SK-N-SH (cell line): Measurements from ENCODE around the gene RECK.

Experiments used
- CTCF ChIP-seq: fragments of 200-600 bp; sonication (generic); IDR thresholded peaks from 2 replicates; pipeline ENCODE4 v1.6.1; 2017; ENCODE audit warnings: antibody characterized with exemption, mild to moderate bottlenecking, moderate library complexity
- EZH2phosphoT487 ChIP-seq: fragments of 200-600 bp; sonication (generic); IDR thresholded peaks from 2 replicates; pipeline ENCODE4 v1.6.1; 2017; ENCODE audit warnings: low read depth, mixed run types, mild to moderate bottlenecking, antibody characterized with exemption, moderate library complexity, borderline replicate concordance
- FOXJ3 ChIP-seq: sonication (generic); formaldehyde crosslinking; IDR thresholded peaks from 2 replicates; pipeline ENCODE4 v1.5.1; 2020; ENCODE audit warnings: mild to moderate bottlenecking, missing genetic modification reagents
- POLR2AphosphoS5 ChIP-seq: IDR thresholded peaks from 2 replicates; pipeline ENCODE4 v1.6.1; 2012; ENCODE audit warnings: low read depth, low read length
- RCOR1 ChIP-seq: fragments of 150-350 bp; IDR thresholded peaks from 2 replicates; pipeline ENCODE4 v1.6.1; 2017; ENCODE audit warnings: antibody characterized with exemption, low read length
- TAF1 ChIP-seq: IDR thresholded peaks from 2 replicates; pipeline ENCODE4 v1.6.1; 2012; ENCODE audit warnings: low read depth, mild to moderate bottlenecking, low read length, moderate library complexity, borderline replicate concordance
- YY1 ChIP-seq: IDR thresholded peaks from 2 replicates; pipeline ENCODE4 v1.4.0; 2012; ENCODE audit warnings: low read depth, mild to moderate bottlenecking

GRCh38 chr9:36158122-36158521 is 121.4 kb downstream of the RECK start:
- TF ChIP-seq POLR2AphosphoS5 (no peak), CTCF (no peak), YY1 (no peak), EZH2phosphoT487 (no peak), FOXJ3 (CRISPR knock-in tag) (no peak), RCOR1 (no peak), TAF1 (no peak)
